ENCODE data around the gene CLDND1.

CLDND1 gene

GRCh38 chr3:98550833-98551232 is 28.1 kb upstream of the CLDND1 start:
- Histone ChIP-seq H3K4me3 (replicated peaks; ENCODE audit: low read depth, low read length) (no peak overlapping the region), H3K27me3 (replicated peaks; ENCODE audit: control insufficient read depth, insufficient read depth, low read length) (no peaks in the 10 kb centered on the region), H3K36me3 (ENCODE audit: control insufficient read depth, insufficient read depth, low read length) (no peaks in the 10 kb centered on the region; the same call in none of the 2 replicates)
- no peak for DNase-seq (ENCODE audit: extremely low read depth, insufficient read length)
- no peak for TF ChIP-seq CTCF (IDR thresholded peaks at IDR 0.05; ENCODE audit: insufficient read depth, low read length, poor library complexity, severe bottlenecking)

GRCh38 chr3:98548544-98548943 is 25.8 kb upstream of the CLDND1 start:
- no peaks in the 10 kb centered on the region for H3K27me3 ChIP-seq (replicated peaks; ENCODE audit: control insufficient read depth, insufficient read depth, low read length)
- no peaks in the 10 kb centered on the region; the same call in none of the 2 replicates for H3K36me3 ChIP-seq (ENCODE audit: control insufficient read depth, insufficient read depth, low read length)
- no peak for TF ChIP-seq CTCF (IDR thresholded peaks at IDR 0.05; ENCODE audit: insufficient read depth, low read length, poor library complexity, severe bottlenecking)
- no peak overlapping the region for H3K4me3 ChIP-seq (replicated peaks; ENCODE audit: low read depth, low read length)
- no peak for DNase-seq (ENCODE audit: extremely low read depth, insufficient read length)

GRCh38 chr3:98545940-98546339 is 23.2 kb upstream of the CLDND1 start:
- no peaks in the 10 kb centered on the region; the same call in none of the 2 replicates for H3K36me3 ChIP-seq (ENCODE audit: control insufficient read depth, insufficient read depth, low read length)
- H3K27me3 ChIP-seq (replicated peaks; ENCODE audit: control insufficient read depth, insufficient read depth, low read length) = no peaks in the 10 kb centered on the region
- H3K4me3 ChIP-seq (replicated peaks; ENCODE audit: low read depth, low read length) = peak overlapping the region; percentile 5
- DNase-seq (ENCODE audit: extremely low read depth, insufficient read length) = no peak
- TF ChIP-seq CTCF (IDR thresholded peaks at IDR 0.05; ENCODE audit: insufficient read depth, low read length, poor library complexity, severe bottlenecking) = no peak

- Histone ChIP-seq H3K27me3 (replicated peaks; ENCODE audit: control insufficient read depth, insufficient read depth, low read length) (no peaks in the 10 kb centered on the region), H3K4me3 (replicated peaks; ENCODE audit: low read depth, low read length) (no peak overlapping the region), H3K36me3 (ENCODE audit: control insufficient read depth, insufficient read depth, low read length) (no peaks in the 10 kb centered on the region; the same call in 1 of the 2 replicates)
- DNase-seq (ENCODE audit: extremely low read depth, insufficient read length) = no peak
- no peak for TF ChIP-seq CTCF (IDR thresholded peaks at IDR 0.05; ENCODE audit: insufficient read depth, low read length, poor library complexity, severe bottlenecking)
These were observed 19.9 kb upstream of the CLDND1 start for GRCh38 chr3:98542623-98543022.

GRCh38 chr3:98541695-98542094 is 19.0 kb upstream of the CLDND1 start:
- H3K36me3 ChIP-seq (ENCODE audit: control insufficient read depth, insufficient read depth, low read length) = no peaks in the 10 kb centered on the region
- no peak for DNase-seq (ENCODE audit: extremely low read depth, insufficient read length)
- no peak overlapping the region for H3K4me3 ChIP-seq (replicated peaks; ENCODE audit: low read depth, low read length)
- H3K27me3 ChIP-seq (replicated peaks; ENCODE audit: control insufficient read depth, insufficient read depth, low read length) = no peaks in the 10 kb centered on the region
- TF ChIP-seq CTCF (IDR thresholded peaks at IDR 0.05; ENCODE audit: insufficient read depth, low read length, poor library complexity, severe bottlenecking) = no peak

- peak; percentile 68 for DNase-seq (ENCODE audit: extremely low read depth, insufficient read length)
- no peak overlapping the region for H3K4me3 ChIP-seq (replicated peaks; ENCODE audit: low read depth, low read length)
- H3K27me3 ChIP-seq (replicated peaks; ENCODE audit: control insufficient read depth, insufficient read depth, low read length) = no peaks in the 10 kb centered on the region
- TF ChIP-seq CTCF (IDR thresholded peaks at IDR 0.05; ENCODE audit: insufficient read depth, low read length, poor library complexity, severe bottlenecking) = no peak
- H3K36me3 ChIP-seq (ENCODE audit: control insufficient read depth, insufficient read depth, low read length) = no peaks in the 10 kb centered on the region
These were observed 17.6 kb upstream of the CLDND1 start for GRCh38 chr3:98540346-98540745.

Measured in GM06990 (cell line).